HEK293T (cell line): ENCODE measurements around the gene CRBN.

Experiments used
- SUZ12 ChIP-seq: fragments of 450-650 bp; IDR thresholded peaks from 2 replicates; pipeline ENCODE4 v1.6.1; 2016; ENCODE audit warnings: mild to moderate bottlenecking
- TARDBP ChIP-seq: fragments of 450-650 bp; IDR thresholded peaks from 2 replicates; pipeline ENCODE4 v1.6.1; 2016

DNA sequence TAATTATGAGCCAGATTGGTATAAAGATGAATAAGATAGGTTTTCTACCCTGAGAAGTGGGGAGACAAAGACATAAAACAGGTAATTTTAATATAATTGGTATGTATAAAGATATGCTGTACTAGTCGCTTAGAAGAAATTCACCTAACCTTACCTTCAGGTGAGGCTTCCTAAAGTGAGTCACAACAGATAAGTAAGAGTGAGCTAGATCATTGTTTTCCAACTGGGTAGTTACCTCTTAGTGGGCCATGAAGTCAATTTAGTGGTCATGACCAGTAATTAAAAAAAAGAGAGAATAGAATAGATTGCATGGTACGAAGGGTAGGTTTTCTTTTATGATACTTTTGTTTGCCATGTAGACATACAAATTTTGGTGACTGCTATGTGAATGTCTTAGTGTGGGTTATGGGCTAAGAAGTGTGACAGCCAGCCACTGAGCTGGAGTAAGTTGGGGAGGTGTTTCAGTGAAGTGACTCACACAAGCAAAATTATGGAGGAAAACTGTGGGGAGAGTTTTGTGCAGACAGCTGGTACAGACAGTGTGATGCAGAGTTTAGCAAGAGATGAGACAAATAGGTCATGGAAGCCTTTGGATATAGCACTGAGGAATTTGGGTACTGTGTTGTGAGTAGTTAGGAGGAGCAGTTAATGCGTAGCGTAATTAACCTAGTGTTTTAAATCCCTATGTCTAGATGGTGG lies 44.6 kb downstream of the CRBN start:
- TF ChIP-seq TARDBP (no peak), SUZ12 (no peak)
